ACC112 (cell line): ENCODE data around the gene GATC.
A peak's percentile ranks its signal among the peaks of the same experiment; 100 is the strongest.

Experiments used
- H2AFZ ChIP-seq: fragments of 200-600 bp; sonication (generic); one replicate; pipeline ENCODE4 v1.6.0; 2017; ENCODE audit warnings: antibody characterized with exemption, low read length; ENCODE audit not compliant: unreplicated experiment
- H3K27ac ChIP-seq: fragments of 200-600 bp; sonication (generic); 2 replicates; pipeline ENCODE4 v1.5.1; 2014; ENCODE audit warnings: low read depth, mild to moderate bottlenecking, antibody characterized with exemption, low read length, moderate library complexity
- H3K27me3 ChIP-seq: fragments of 200-600 bp; sonication (generic); 2 replicates; pipeline ENCODE4 v1.6.1; 2014; ENCODE audit warnings: mild to moderate bottlenecking, antibody characterized with exemption, low read length, moderate library complexity, mixed read lengths; ENCODE audit not compliant: insufficient read depth
- H3K36me3 ChIP-seq: fragments of 200-600 bp; sonication (generic); 2 replicates; pipeline ENCODE4 v1.6.1; 2016; ENCODE audit warnings: mild to moderate bottlenecking, antibody characterized with exemption, low read length, moderate library complexity, mixed read lengths; ENCODE audit not compliant: insufficient read depth
- H3K4me1 ChIP-seq: fragments of 200-600 bp; sonication (generic); one replicate; pipeline ENCODE4 v1.6.1; 2016; ENCODE audit warnings: low read length, mixed read lengths; ENCODE audit not compliant: insufficient read depth, unreplicated experiment, control insufficient read depth
- H3K4me3 ChIP-seq: fragments of 200-600 bp; sonication (generic); 2 replicates; pipeline ENCODE4 v1.5.1; 2014; ENCODE audit warnings: mild to moderate bottlenecking, low read depth, low read length
- H3K79me2 ChIP-seq: fragments of 200-600 bp; sonication (generic); one replicate; pipeline ENCODE4 v1.6.0; 2016; ENCODE audit warnings: low read length; ENCODE audit not compliant: control insufficient read depth, unreplicated experiment, insufficient read depth

The GATC gene

DNA sequence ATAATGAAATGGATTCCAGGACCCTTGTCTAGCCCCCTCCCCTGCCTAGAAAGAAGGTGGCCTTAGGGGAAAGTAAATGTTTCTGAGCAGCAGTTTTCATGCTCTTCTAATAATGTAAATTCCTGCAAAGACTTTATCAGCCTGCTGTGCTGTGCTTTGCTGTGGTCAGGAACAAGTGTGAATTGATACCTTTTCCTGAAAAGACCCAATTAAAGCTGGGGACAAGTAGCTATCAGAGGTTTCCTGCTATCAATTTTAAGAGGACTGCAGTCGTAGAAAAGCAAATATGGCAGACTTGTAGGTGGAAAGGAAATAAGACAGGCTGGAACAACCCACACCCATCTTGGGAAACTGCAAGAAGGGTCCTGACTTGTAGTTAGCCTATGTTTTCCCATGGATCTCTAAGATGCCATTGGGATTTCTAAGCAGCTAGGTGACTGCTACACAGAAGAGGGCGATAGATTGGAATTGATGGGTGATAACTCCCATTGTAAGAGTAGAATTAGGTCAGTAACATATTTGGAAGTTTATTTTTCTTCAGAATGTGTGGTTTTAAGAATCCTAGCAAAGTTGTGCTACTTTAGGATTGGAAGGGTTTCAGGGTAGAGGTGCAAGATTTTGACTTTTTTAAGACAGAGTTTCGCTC, 52.7 kb downstream of the GATC start:
- Histone ChIP-seq H3K4me3 (peak overlapping the region; percentile 82; the same call in 1 of the 2 replicates), H3K27ac (no peak overlapping the region), H2AFZ (no peak overlapping the region), H3K79me2 (peaks cover 37% of the 10 kb centered on the region), H3K4me1 (peaks cover 24% of the 10 kb centered on the region), H3K27me3 (no peaks in the 10 kb centered on the region), H3K36me3 (peaks cover 12% of the 10 kb centered on the region)

- Histone ChIP-seq H3K36me3 (peaks cover 12% of the 10 kb centered on the region), H3K4me3 (no peak overlapping the region), H2AFZ (no peak overlapping the region), H3K4me1 (peaks cover 15% of the 10 kb centered on the region), H3K27me3 (no peaks in the 10 kb centered on the region), H3K79me2 (peaks cover 31% of the 10 kb centered on the region), H3K27ac (0 out of 2 replicates have a peak overlapping the region, but pooled peaks have one; percentile 5)
These were observed 54.3 kb downstream of the GATC start for GRCh38 chr12:120500581-120500980.

GRCh38 chr12:120504587-120504986, 58.3 kb downstream of the GATC start:
- Histone ChIP-seq H3K79me2 (no peaks in the 10 kb centered on the region), H2AFZ (no peak overlapping the region), H3K4me3 (no peak overlapping the region), H3K27me3 (no peaks in the 10 kb centered on the region), H3K36me3 (peaks cover 4% of the 10 kb centered on the region; the same call in 1 of the 2 replicates), H3K27ac (no peak overlapping the region), H3K4me1 (no peaks in the 10 kb centered on the region)

- no peaks in the 10 kb centered on the region for H3K27me3 ChIP-seq
- H3K27ac ChIP-seq: no peak overlapping the region
- H3K79me2 ChIP-seq: no peaks in the 10 kb centered on the region
- H3K4me1 ChIP-seq: no peaks in the 10 kb centered on the region
- H3K36me3 ChIP-seq: peaks cover 8% of the 10 kb centered on the region; the same call in 1 of the 2 replicates
- H2AFZ ChIP-seq: no peak overlapping the region
- H3K4me3 ChIP-seq: no peak overlapping the region
These were observed 62.3 kb downstream of the GATC start for GRCh38 chr12:120508537-120508936.
